SK-N-SH (cell line): ENCODE data around the gene BMP6. TPM values are rescaled to one million over a fixed set of nuclear protein-coding genes. Genes with fewer than 3 reads are reported as not detected.
"Not testable (repeated sequence)": the region's sequence is repeated elsewhere in the genome, so short reads cannot be mapped to it uniquely, and the experiment has no call there.

Experiments used
- CTCF ChIA-PET: fragments of 300-600, 350-600 bp; formaldehyde crosslinking; extraction: SDS; loops from one replicate; lab custom pipeline; 2021; lab: Yijun Ruan, JAX
- POLR2A ChIA-PET: fragments of 350-600 bp; sonication (Branson Sonifier 250); formaldehyde crosslinking; extraction: SDS; loops from one replicate; lab custom pipeline; 2020; ENCODE audit warnings: antibody characterized with exemption, inconsistent platforms; lab: Yijun Ruan, JAX
- DNase-seq: peaks from one replicate; pipeline ENCODE4 v3.0.0; 2012
- H2AFZ ChIP-seq: fragments of 200-600 bp; sonication (generic); 2 replicates; pipeline ENCODE4 v1.8.1; 2016; ENCODE audit warnings: antibody characterized with exemption, mild to moderate bottlenecking, low read depth
- H3F3A ChIP-seq: fragments of 200-600 bp; sonication (generic); replicated peaks from 2 replicates; pipeline ENCODE3; 2016; ENCODE audit warnings: antibody characterized with exemption, mild to moderate bottlenecking; ENCODE audit not compliant: insufficient read depth
- H3K27ac ChIP-seq, 2 experiments: fragments of 200-500 bp in 1 of 2; fragments of 200-600 bp in 1 of 2; sonication (Bioruptor generic) in 1 of 2; sonication (generic), shearing (Covaris generic) in 1 of 2; 2 replicates each; pipeline versions ENCODE4 v1.5.1 to v1.6.1; 2014 to 2016; ENCODE audit warnings: low read depth in 2 of 2, inconsistent platforms in 1 of 2, low read length in 1 of 2, mild to moderate bottlenecking in 1 of 2, mixed read lengths in 1 of 2
- H3K27me3 ChIP-seq: fragments of 200-600 bp; sonication (generic), shearing (Covaris generic); 2 replicates; pipeline ENCODE4 v1.6.1; 2016; ENCODE audit warnings: mixed run types; ENCODE audit not compliant: insufficient read depth
- H3K36me3 ChIP-seq, 2 experiments: fragments of 200-500 bp in 1 of 2; fragments of 200-600 bp in 1 of 2; sonication (Bioruptor generic) in 1 of 2; sonication (generic) in 1 of 2; replicated peaks in 1 of 2; 2 replicates each; pipeline versions ENCODE3 to v1.5.1; 2014 to 2016; ENCODE audit warnings: low read length in 1 of 2, mild to moderate bottlenecking in 1 of 2; ENCODE audit not compliant: insufficient read depth in 2 of 2, control insufficient read depth in 1 of 2
- H3K4me1 ChIP-seq, 2 experiments: fragments of 200-500 bp in 1 of 2; fragments of 200-600 bp in 1 of 2; sonication (Bioruptor generic) in 1 of 2; sonication (generic), shearing (Covaris generic) in 1 of 2; 2 replicates each; pipeline versions ENCODE4 v1.5.1 to v1.6.1; 2014 to 2016; ENCODE audit warnings: low read depth in 1 of 2, low read length in 1 of 2, mixed run types in 1 of 2; ENCODE audit not compliant: insufficient read depth in 2 of 2, control insufficient read depth in 1 of 2
- H3K4me2 ChIP-seq: fragments of 200-600 bp; sonication (generic), shearing (Covaris generic); 2 replicates; pipeline ENCODE4 v1.6.1; 2017; ENCODE audit warnings: mixed run types
- H3K4me3 ChIP-seq, 2 experiments: fragments of 200-500 bp in 1 of 2; fragments of 200-600 bp in 1 of 2; sonication (Bioruptor generic) in 1 of 2; sonication (generic), shearing (Covaris generic) in 1 of 2; 2 replicates each; pipeline versions ENCODE4 v1.5.1 to v1.8.1; 2014 to 2016; ENCODE audit warnings: low read depth in 2 of 2, inconsistent platforms in 1 of 2, low read length in 1 of 2, mild to moderate bottlenecking in 1 of 2, mixed read lengths in 1 of 2, moderate library complexity in 1 of 2
- H3K79me2 ChIP-seq: fragments of 200-600 bp; sonication (generic); 2 replicates; pipeline ENCODE4 v1.8.1; 2017; ENCODE audit warnings: mild to moderate bottlenecking; ENCODE audit not compliant: insufficient read depth
- H3K9ac ChIP-seq: fragments of 200-600 bp; sonication (generic); 2 replicates; pipeline ENCODE4 v1.6.1; 2017; ENCODE audit warnings: mixed run types
- H3K9me2 ChIP-seq: fragments of 200-600 bp; sonication (generic); 2 replicates; pipeline ENCODE4 v1.6.1; 2017; ENCODE audit warnings: mixed run types
- H3K9me3 ChIP-seq: fragments of 200-600 bp; sonication (generic); 2 replicates; pipeline ENCODE4 v1.6.1; 2017; ENCODE audit warnings: mixed run types, mild to moderate bottlenecking, moderate library complexity
- H4K20me1 ChIP-seq: fragments of 200-600 bp; sonication (generic); 2 replicates; pipeline ENCODE4 v1.6.1; 2017; ENCODE audit warnings: mild to moderate bottlenecking, mixed run types; ENCODE audit not compliant: insufficient read depth
- CHD2 ChIP-seq: fragments of 150-350 bp; IDR thresholded peaks from 2 replicates; pipeline ENCODE4 v1.6.1; 2018; ENCODE audit warnings: low read length; ENCODE audit not compliant: partially characterized antibody
- EP300 ChIP-seq, 2 experiments: IDR thresholded peaks; 2 replicates each; pipeline versions ENCODE4 v1.4.0 to v1.6.1; 2012; ENCODE audit warnings: borderline replicate concordance in 1 of 2, low read depth in 1 of 2, low read length in 1 of 2
- EZH2phosphoT487 ChIP-seq: fragments of 200-600 bp; sonication (generic); IDR thresholded peaks from 2 replicates; pipeline ENCODE4 v1.6.1; 2017; ENCODE audit warnings: low read depth, mixed run types, mild to moderate bottlenecking, antibody characterized with exemption, moderate library complexity, borderline replicate concordance
- GATA2 ChIP-seq: sonication (generic); formaldehyde crosslinking; IDR thresholded peaks from 2 replicates; pipeline ENCODE4 v1.5.0; 2020; ENCODE audit warnings: mild to moderate bottlenecking, missing genetic modification reagents
- JUND ChIP-seq: IDR thresholded peaks from 2 replicates; pipeline ENCODE4 v1.4.0; 2012
- MEF2A ChIP-seq: IDR thresholded peaks from 2 replicates; pipeline ENCODE4 v1.4.0; 2012; ENCODE audit warnings: low read depth, borderline replicate concordance
- WGBS: methylation state at CpG from one replicate; pipeline ENCODE4 v1.1.6; 2017; ENCODE audit warnings: low lambda C conversion rate; 5-methylcytosine and 5-hydroxymethylcytosine counted together
- polyA plus RNA-seq, 3 experiments: library from polyadenylated mRNA; depleted of rRNA; stranded (reverse); fragments of >200 nt; gene quantifications; 2 replicates each; pipeline ENCODE4 v1.2.3, GENCODE V29; 2012
- TF ChIP-seq, protein P1 (sequence below): IDR thresholded peaks from 2 replicates; pipeline ENCODE4 v1.4.0; 2012; ENCODE audit warnings: low read depth, borderline replicate concordance

Gene BMP6
- polyA plus RNA-seq, 1 of the 3 experiments (the other 2 are of a cell fraction) = not detected

DNA sequence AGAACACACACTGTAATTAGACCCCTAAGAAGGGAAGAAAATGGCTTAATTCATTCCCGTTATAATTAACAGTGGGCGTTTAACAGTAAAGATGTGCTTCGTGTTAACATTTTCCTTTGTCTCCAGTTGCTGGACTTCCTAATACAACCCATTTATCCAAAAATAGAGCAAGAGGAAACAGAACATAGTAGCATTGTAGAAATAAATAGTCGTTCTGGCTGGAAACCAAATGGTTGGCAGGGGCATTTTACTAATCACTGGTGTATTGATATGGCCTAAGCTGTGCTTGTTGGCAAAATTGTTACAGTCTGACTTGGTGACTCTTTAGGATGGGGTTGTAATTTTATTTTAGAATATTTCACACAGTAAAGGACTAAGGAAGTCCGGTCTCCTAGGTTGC, 89.8 kb downstream of the BMP6 start (continued):
- TF ChIP-seq, protein P1, sequence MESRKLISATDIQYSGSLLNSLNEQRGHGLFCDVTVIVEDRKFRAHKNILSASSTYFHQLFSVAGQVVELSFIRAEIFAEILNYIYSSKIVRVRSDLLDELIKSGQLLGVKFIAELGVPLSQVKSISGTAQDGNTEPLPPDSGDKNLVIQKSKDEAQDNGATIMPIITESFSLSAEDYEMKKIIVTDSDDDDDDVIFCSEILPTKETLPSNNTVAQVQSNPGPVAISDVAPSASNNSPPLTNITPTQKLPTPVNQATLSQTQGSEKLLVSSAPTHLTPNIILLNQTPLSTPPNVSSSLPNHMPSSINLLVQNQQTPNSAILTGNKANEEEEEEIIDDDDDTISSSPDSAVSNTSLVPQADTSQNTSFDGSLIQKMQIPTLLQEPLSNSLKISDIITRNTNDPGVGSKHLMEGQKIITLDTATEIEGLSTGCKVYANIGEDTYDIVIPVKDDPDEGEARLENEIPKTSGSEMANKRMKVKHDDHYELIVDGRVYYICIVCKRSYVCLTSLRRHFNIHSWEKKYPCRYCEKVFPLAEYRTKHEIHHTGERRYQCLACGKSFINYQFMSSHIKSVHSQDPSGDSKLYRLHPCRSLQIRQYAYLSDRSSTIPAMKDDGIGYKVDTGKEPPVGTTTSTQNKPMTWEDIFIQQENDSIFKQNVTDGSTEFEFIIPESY = no peak
- TF ChIP-seq EP300 (IDR thresholded peaks at IDR 0.05; ENCODE audit: borderline replicate concordance in 1 of 2, low read depth in 1 of 2, low read length in 1 of 2) = no peak
- no peak for TF ChIP-seq CHD2

DNA sequence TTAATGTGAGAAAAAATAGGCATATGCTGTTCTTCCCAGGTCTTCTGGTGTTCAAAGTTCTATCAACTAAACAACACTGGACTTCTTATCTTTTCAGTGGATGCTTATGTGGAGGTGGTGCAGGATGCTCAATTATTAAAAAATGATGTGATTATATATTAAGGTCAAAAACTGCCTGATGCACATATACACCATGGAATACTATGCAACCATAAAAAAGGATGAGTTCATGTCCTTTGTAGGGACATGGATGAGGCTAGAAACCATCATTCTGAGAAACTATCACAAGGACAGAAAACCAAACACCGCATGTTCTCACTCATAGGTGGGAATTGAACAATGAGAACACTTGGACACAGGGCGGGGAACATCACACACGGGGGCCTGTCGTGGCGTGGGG, 91.3 kb downstream of the BMP6 start:
- H3F3A ChIP-seq, H3K27ac ChIP-seq, H3K4me1 ChIP-seq, H3K36me3 ChIP-seq, H3K9ac ChIP-seq, H2AFZ ChIP-seq, H4K20me1 ChIP-seq, H3K4me3 ChIP-seq, H3K9me3 ChIP-seq, H3K4me2 ChIP-seq, DNase-seq, H3K9me2 ChIP-seq, CTCF ChIA-PET, H3K27me3 ChIP-seq, H3K79me2 ChIP-seq: not testable (repeated sequence)
- 7% methylated on average over 5 of the region's 5 CpGs for WGBS
- POLR2A ChIA-PET = interaction anchor here (0.6 kb wide), 1 partner anchor 56 kb away, joined by 3 read pairs; no protein-coding TSS in a partner anchor

DNA sequence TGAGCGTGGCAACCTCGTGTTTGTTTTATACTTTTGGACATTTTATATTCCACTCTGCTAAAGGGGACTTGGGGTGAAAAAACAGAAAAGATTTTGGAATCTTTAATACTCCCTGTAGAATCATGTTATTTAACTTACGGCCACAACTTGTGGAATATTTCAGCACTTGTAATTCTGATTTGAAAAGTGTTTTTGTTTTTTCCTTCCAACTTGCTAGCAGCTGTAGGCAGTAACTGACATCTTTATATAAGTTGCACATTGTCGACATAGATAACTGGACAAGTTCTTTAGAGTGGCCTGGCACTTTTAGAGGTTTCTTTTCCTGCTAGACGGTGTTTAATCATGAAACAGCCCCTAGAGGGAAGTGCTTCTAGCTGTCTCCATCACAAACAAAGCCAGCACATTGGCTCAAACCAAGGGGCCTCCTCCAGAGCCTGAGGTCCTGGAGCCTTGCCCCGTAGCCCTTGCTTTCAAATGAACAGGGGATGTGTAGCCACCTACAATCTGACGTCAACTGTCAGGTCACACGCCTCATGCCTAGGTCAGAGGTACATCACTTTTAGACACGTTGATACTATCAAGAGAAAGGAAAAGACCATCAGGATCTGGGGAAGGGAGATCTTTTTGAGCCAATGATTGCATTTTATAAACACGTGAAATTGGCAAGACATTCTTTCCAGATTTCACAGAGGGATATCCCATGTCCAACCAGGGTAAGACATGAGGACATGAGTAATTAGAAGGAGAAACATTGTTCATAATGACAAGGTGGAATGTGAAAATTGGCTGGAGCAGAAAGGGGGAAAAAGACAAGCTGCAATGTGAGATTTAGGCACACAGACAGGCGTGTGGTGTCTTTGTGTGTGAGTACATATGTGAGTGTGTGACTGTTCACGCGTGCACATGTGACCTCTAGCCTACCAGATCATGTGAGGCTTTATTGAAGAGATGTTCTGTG, 92.6 kb downstream of the BMP6 start:
- Histone ChIP-seq H2AFZ (no peak overlapping the region), H4K20me1 (no peaks in the 10 kb centered on the region), H3K36me3 (no peaks in the 10 kb centered on the region), H3K4me2 (no peak overlapping the region), H3K27ac (no peak overlapping the region), H3K27me3 (peaks cover 7% of the 10 kb centered on the region; the same call in 1 of the 2 replicates), H3K9me2 (no peaks in the 10 kb centered on the region), H3K9me3 (no peaks in the 10 kb centered on the region), H3F3A (no peaks in the 10 kb centered on the region), H3K4me3 (no peak overlapping the region), H3K79me2 (no peaks in the 10 kb centered on the region), H3K9ac (no peak overlapping the region), H3K4me1 (no peaks in the 10 kb centered on the region)
- no peak for TF ChIP-seq MEF2A
- TF ChIP-seq GATA2 (CRISPR knock-in tag) = no peak
- TF ChIP-seq JUND = no peak
- TF ChIP-seq EZH2phosphoT487 = no peak
- TF ChIP-seq, protein P1 = no peak
- POLR2A ChIA-PET = no interaction called here
- 24% methylated on average over 13 of the region's 13 CpGs for WGBS
- DNase-seq = no peak
- CTCF ChIA-PET = no interaction called here
